ENCODE measurements around the gene GABRG2.

DNA sequence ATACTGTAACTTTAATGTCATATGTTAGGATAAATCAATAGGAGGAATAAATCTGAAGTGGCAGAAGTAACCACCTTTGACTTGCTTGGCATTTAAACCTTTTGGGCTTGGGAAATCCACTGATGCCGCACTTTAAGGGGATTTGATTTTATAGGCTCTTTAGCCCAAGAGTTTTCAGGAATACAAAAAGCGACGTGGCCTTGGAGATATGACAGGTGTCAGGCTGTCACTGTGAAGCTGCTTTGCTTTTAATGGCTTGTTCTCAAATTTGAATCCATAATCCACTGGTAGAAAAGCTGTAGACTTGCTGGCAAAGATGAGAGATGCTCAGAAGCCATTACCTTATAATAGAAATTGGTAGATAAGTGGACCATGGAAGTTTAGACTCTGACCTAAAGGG is 71.6 kb downstream of the GABRG2 start:
- TF ChIP-seq POLR2A (IDR thresholded peaks at IDR 0.05): no peak
- TF ChIP-seq, protein P1, sequence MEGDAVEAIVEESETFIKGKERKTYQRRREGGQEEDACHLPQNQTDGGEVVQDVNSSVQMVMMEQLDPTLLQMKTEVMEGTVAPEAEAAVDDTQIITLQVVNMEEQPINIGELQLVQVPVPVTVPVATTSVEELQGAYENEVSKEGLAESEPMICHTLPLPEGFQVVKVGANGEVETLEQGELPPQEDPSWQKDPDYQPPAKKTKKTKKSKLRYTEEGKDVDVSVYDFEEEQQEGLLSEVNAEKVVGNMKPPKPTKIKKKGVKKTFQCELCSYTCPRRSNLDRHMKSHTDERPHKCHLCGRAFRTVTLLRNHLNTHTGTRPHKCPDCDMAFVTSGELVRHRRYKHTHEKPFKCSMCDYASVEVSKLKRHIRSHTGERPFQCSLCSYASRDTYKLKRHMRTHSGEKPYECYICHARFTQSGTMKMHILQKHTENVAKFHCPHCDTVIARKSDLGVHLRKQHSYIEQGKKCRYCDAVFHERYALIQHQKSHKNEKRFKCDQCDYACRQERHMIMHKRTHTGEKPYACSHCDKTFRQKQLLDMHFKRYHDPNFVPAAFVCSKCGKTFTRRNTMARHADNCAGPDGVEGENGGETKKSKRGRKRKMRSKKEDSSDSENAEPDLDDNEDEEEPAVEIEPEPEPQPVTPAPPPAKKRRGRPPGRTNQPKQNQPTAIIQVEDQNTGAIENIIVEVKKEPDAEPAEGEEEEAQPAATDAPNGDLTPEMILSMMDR (IDR thresholded peaks at IDR 0.05): no peak
- no peak for TF ChIP-seq POLR2AphosphoS5 (IDR thresholded peaks at IDR 0.05; ENCODE audit: insufficient read depth in 1 of 2, low read depth in 1 of 2)
